Testis (tissue), 2 donors: Measurements from ENCODE around the gene FARS2.

Experiments
- POLR2A ChIP-seq: fragments of 450-650 bp; IDR thresholded peaks from one replicate; pipeline ENCODE4 v1.6.1; 2017; ENCODE audit warnings: antibody characterized with exemption, mild to moderate bottlenecking, moderate library complexity
- TF ChIP-seq, protein P1 (sequence below), 3 experiments: fragments of 450-650 bp in 2 of 3; fragments of 200-600 bp in 1 of 3; sonication (generic) in 1 of 3; IDR thresholded peaks; one replicate each; pipeline ENCODE4 v1.5.1; 2016 to 2019; ENCODE audit warnings: antibody characterized with exemption in 3 of 3, mild to moderate bottlenecking in 2 of 3, moderate library complexity in 1 of 3

DNA sequence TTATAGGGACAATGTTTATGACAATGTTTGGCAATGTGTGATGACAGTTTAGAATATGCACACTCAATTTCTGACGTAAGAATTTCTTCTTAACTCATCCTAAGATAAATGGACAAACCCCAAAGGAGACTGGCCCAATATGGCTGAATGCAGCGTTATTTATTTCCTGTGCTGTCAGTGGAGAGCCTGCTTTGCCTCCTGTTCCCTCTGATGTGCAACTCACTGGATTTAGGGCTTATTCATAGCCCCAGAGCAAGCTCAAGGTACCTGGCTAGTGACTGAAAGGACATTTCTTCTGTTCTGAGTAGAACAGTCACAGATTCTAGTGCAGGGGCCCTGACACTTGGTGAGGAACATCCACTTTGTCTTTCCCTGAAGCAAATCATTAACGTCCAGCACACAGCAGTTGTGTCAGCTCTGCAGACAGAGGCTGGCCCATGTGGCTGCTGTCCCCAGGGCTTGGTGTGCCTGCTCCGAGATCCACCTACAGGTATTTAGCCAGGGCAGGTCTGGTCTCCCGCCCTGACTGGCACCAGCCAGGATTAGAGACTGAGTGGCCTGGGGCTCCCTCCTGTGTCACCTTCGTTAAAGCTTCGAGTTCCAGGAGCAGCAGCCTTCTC lies 64.8 kb downstream of the FARS2 start:
- TF ChIP-seq, protein P1, sequence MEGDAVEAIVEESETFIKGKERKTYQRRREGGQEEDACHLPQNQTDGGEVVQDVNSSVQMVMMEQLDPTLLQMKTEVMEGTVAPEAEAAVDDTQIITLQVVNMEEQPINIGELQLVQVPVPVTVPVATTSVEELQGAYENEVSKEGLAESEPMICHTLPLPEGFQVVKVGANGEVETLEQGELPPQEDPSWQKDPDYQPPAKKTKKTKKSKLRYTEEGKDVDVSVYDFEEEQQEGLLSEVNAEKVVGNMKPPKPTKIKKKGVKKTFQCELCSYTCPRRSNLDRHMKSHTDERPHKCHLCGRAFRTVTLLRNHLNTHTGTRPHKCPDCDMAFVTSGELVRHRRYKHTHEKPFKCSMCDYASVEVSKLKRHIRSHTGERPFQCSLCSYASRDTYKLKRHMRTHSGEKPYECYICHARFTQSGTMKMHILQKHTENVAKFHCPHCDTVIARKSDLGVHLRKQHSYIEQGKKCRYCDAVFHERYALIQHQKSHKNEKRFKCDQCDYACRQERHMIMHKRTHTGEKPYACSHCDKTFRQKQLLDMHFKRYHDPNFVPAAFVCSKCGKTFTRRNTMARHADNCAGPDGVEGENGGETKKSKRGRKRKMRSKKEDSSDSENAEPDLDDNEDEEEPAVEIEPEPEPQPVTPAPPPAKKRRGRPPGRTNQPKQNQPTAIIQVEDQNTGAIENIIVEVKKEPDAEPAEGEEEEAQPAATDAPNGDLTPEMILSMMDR (IDR thresholded peaks at IDR 0.05): no peak
- no peak for TF ChIP-seq POLR2A
